Gastroesophageal sphincter (tissue), 4 donors: Measurements from ENCODE around the gene ZFR. TPM values are rescaled to one million over a fixed set of nuclear protein-coding genes. Genes with fewer than 3 reads are reported as not detected.
"Not testable (repeated sequence)": the region's sequence is repeated elsewhere in the genome, so short reads cannot be mapped to it uniquely, and the experiment has no call there.

Source experiments
- ATAC-seq: fragments of 150-250 bp; one replicate; pipeline ENCODE4 v1.9.1; 2016; ENCODE audit warnings: mild to moderate bottlenecking, moderate library complexity
- H3K27ac ChIP-seq, 4 donors: fragments of 200-600 bp; sonication (generic) in 3 of 4; 1 replicate in 3 of 4; 2 replicates in 1 of 4; pipeline ENCODE4 v1.5.1; 2016 to 2019
- H3K27me3 ChIP-seq: fragments of 200-600 bp; sonication (generic); one replicate; pipeline ENCODE4 v1.5.1; 2019
- H3K36me3 ChIP-seq, 2 donors: fragments of 200-600 bp; sonication (generic); one replicate each; pipeline ENCODE4 v1.5.1; 2019; ENCODE audit warnings: control low read depth in 1 of 2
- H3K4me1 ChIP-seq, 3 donors: fragments of 200-600 bp; sonication (generic); 1 replicate in 2 of 3; 2 replicates in 1 of 3; pipeline ENCODE4 v1.5.1; 2016 to 2019; ENCODE audit warnings: control low read depth in 2 of 3
- H3K4me3 ChIP-seq, 2 donors: fragments of 200-600 bp; sonication (generic); one replicate each; pipeline ENCODE4 v1.5.1; 2019; ENCODE audit warnings: mild to moderate bottlenecking in 1 of 2, moderate library complexity in 1 of 2
- H3K9me3 ChIP-seq, 3 donors: fragments of 200-600 bp; sonication (generic); one replicate each; pipeline ENCODE4 v1.5.1; 2017 to 2019; ENCODE audit warnings: control low read depth in 2 of 3
- CTCF ChIP-seq, 4 experiments: fragments of 200-600 bp in 2 of 4; fragments of 450-650 bp in 2 of 4; sonication (generic) in 1 of 4; IDR thresholded peaks; one replicate each; pipeline ENCODE4 v1.5.1; 2017 to 2019; ENCODE audit warnings: antibody characterized with exemption in 4 of 4, mild to moderate bottlenecking in 2 of 4, moderate library complexity in 2 of 4
- EP300 ChIP-seq: sonication (generic); formaldehyde crosslinking; IDR thresholded peaks from one replicate; pipeline ENCODE4 v1.6.1; 2017; ENCODE audit warnings: antibody characterized with exemption, mild to moderate bottlenecking
- POLR2A ChIP-seq, 2 donors: fragments of 450-650 bp; IDR thresholded peaks; one replicate each; pipeline ENCODE4 v1.6.1; 2017; ENCODE audit warnings: antibody characterized with exemption in 2 of 2, mild to moderate bottlenecking in 2 of 2, moderate library complexity in 1 of 2
- POLR2AphosphoS5 ChIP-seq: sonication (generic); formaldehyde crosslinking; IDR thresholded peaks from one replicate; pipeline ENCODE4 v1.6.1; 2017; ENCODE audit warnings: antibody characterized with exemption
- WGBS, 2 donors: methylation state at CpG; one replicate each; pipeline ENCODE4 v1.1.5; 2018; ENCODE audit warnings: low coverage in 1 of 2; 5-methylcytosine and 5-hydroxymethylcytosine counted together
- total RNA-seq, 4 donors: library from RNA; depleted of rRNA; stranded (reverse); fragments of >200 nt; gene quantifications; one replicate each; pipeline ENCODE4 v1.1.0, GENCODE V29; 2016

The ZFR gene
- total RNA-seq, 4 donors from 2014 or later: 92.9 to 108 (median 100) TPM

- Histone ChIP-seq H3K4me1 (peaks cover 0 to 5% (median 0%) of the 10 kb centered on the region in 3 donors), H3K4me3 (no peak overlapping the region), H3K27ac (no peak overlapping the region), H3K36me3 (peaks cover 0 to 63% of the 10 kb centered on the region in 2 donors), H3K9me3 (no peaks in the 10 kb centered on the region), H3K27me3 (no peaks in the 10 kb centered on the region)
- TF ChIP-seq POLR2A (IDR thresholded peaks at IDR 0.05) (no peak), EP300 (no peak), CTCF (IDR thresholded peaks at IDR 0.05) (no peak), POLR2AphosphoS5 (no peak)
- WGBS, 2 donors: 73 to 82% methylated on average over 4 of the region's 4 CpGs
- no peak for ATAC-seq
Observed at GRCh38 chr5:32369032-32369431, 75.5 kb downstream of the ZFR start.

DNA sequence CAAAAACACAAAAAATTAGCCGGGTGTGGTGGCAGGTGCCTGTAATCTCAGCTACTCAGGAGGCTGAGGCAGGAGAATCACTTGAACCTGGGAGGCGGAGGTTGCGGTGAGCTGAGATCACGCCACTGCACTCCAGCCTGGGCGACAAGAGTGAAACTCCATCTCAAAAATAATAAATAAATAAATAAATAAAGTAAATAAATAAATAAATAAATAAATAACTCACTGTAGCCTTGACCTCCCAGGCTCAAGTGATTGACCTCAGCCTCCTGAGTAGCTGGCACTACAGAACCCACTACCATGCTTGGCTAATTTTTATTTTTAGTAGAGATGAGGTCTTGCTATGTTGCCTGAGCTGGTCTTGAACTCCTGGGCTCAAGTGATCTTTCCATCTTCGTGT lies 77.3 kb downstream of the ZFR start:
- H3K9me3 ChIP-seq, H3K27ac ChIP-seq, ATAC-seq, H3K27me3 ChIP-seq, H3K4me3 ChIP-seq, H3K4me1 ChIP-seq: not testable (repeated sequence)
- WGBS, 2 donors: 72 to 100% methylated on average over 1 to 4 of the region's 6 CpGs
- peaks cover 0 to 63% of the 10 kb centered on the region in 2 donors for H3K36me3 ChIP-seq

DNA sequence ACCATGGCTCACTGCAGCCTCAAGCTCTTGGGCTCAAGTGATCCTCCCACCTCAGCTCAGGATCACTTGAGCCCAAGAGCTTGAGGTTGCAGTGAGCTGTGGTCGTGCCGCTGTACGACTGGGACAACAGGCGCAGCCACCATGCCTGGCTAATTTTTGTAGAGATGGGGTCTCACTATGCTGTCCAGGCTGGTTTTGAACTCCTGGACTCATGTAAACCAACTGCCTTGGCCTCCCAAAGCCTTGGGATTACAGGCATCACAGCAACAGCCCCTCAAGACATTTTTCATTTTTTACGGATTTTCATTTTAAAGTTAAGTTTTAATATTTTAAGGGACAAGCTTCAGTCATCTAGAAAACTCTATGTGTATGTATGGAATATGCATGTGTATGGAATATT lies 78.9 kb downstream of the ZFR start:
- H3K36me3 ChIP-seq: peaks cover 0 to 68% of the 10 kb centered on the region in 2 donors

GRCh38 chr5:32363030-32363429 lies 81.5 kb downstream of the ZFR start:
- H3K9me3 ChIP-seq: no peaks in the 10 kb centered on the region
- no peaks in the 10 kb centered on the region for H3K4me1 ChIP-seq
- no peak overlapping the region for H3K27ac ChIP-seq
- H3K4me3 ChIP-seq: no peak overlapping the region
- TF ChIP-seq POLR2A (IDR thresholded peaks at IDR 0.05) (no peak), EP300 (no peak), CTCF (IDR thresholded peaks at IDR 0.05) (no peak), POLR2AphosphoS5 (no peak)
- peaks cover 0 to 76% of the 10 kb centered on the region in 2 donors for H3K36me3 ChIP-seq
- no peaks in the 10 kb centered on the region for H3K27me3 ChIP-seq
- no peak for ATAC-seq

More for the DNA sequence above, 78.9 kb downstream of the ZFR start:
- no peaks in the 10 kb centered on the region for H3K27me3 ChIP-seq
- H3K4me3 ChIP-seq: no peak overlapping the region
- no peak for TF ChIP-seq POLR2A (IDR thresholded peaks at IDR 0.05)
- TF ChIP-seq EP300: no peak
- no peak for TF ChIP-seq POLR2AphosphoS5
- no peak for TF ChIP-seq CTCF (IDR thresholded peaks at IDR 0.05)
- no peaks in the 10 kb centered on the region for H3K4me1 ChIP-seq
- no peak for ATAC-seq
- H3K9me3 ChIP-seq: no peaks in the 10 kb centered on the region
- H3K27ac ChIP-seq: no peak overlapping the region
- 100% methylated on average over 1 to 5 of the region's 5 CpGs for WGBS, 2 donors

- 80 to 90% methylated on average over 4 of the region's 4 CpGs for WGBS, 2 donors
- no peaks in the 10 kb centered on the region for H3K4me1 ChIP-seq
- ATAC-seq: no peak
- no peak overlapping the region for H3K27ac ChIP-seq
- H3K27me3 ChIP-seq: no peaks in the 10 kb centered on the region
- H3K36me3 ChIP-seq: peaks cover 0 to 80% of the 10 kb centered on the region in 2 donors
- H3K4me3 ChIP-seq: no peak overlapping the region
- no peak for TF ChIP-seq POLR2AphosphoS5
- no peak for TF ChIP-seq POLR2A (IDR thresholded peaks at IDR 0.05)
- TF ChIP-seq EP300: no peak
- no peak for TF ChIP-seq CTCF (IDR thresholded peaks at IDR 0.05)
- no peaks in the 10 kb centered on the region for H3K9me3 ChIP-seq
Observed at GRCh38 chr5:32362527-32362926, 82.0 kb downstream of the ZFR start.

GRCh38 chr5:32360906-32361305 lies 83.6 kb downstream of the ZFR start:
- no peak for TF ChIP-seq CTCF (IDR thresholded peaks at IDR 0.05)
- TF ChIP-seq POLR2AphosphoS5: no peak
- no peak for TF ChIP-seq POLR2A (IDR thresholded peaks at IDR 0.05)
- no peak for TF ChIP-seq EP300
- Histone ChIP-seq H3K4me1 (no peaks in the 10 kb centered on the region), H3K27ac (no peak overlapping the region), H3K36me3 (peaks cover 0 to 89% of the 10 kb centered on the region in 2 donors), H3K4me3 (no peak overlapping the region), H3K27me3 (no peaks in the 10 kb centered on the region), H3K9me3 (no peaks in the 10 kb centered on the region)
- no peak for ATAC-seq
- WGBS, 2 donors: 91 to 94% methylated on average over 4 of the region's 4 CpGs
